Body of pancreas (tissue), 4 donors: Measurements from ENCODE around the gene NPHP4.

ENCODE experiments used
- CTCF ChIP-seq, 7 experiments: fragments of 450-650 bp in 4 of 7; fragments of 200-600 bp in 3 of 7; sonication (generic) in 3 of 7; IDR thresholded peaks; one replicate each; pipeline ENCODE4 v1.5.1; 2016 to 2019; ENCODE audit warnings: antibody characterized with exemption in 7 of 7
- POLR2A ChIP-seq, 3 donors: fragments of 450-650 bp; IDR thresholded peaks; one replicate each; pipeline ENCODE4 v1.6.1; 2016; ENCODE audit warnings: antibody characterized with exemption in 3 of 3, mild to moderate bottlenecking in 2 of 3

GRCh38 chr1:5855196-5855897 lies 136.9 kb downstream of the NPHP4 start:
- TF ChIP-seq CTCF (IDR thresholded peaks at IDR 0.05) (no peak), POLR2A (IDR thresholded peaks at IDR 0.05) (no peak)
